Measurements from ENCODE around the gene CEP120. TPM values are rescaled to one million over a fixed set of nuclear protein-coding genes. Genes with fewer than 3 reads are reported as not detected.
"Not testable (repeated sequence)": the region's sequence is repeated elsewhere in the genome, so short reads cannot be mapped to it uniquely, and the experiment has no call there.

CEP120 gene
- total RNA-seq, 4 donors from 2014 or later = 5.0 to 21.4 (median 9.1) TPM

- no peak for DNase-seq (ENCODE audit: low spot score in 2 of 2)
- intact Hi-C loops (cut with DNase I; ENCODE audit: low total_unique reads) = no loop called here
- no peak for TF ChIP-seq CTCF (IDR thresholded peaks at IDR 0.05)
- TF ChIP-seq POLR2A (IDR thresholded peaks at IDR 0.05) = no peak
- H3K4me3 ChIP-seq (ENCODE audit: low read depth, poor library complexity, severe bottlenecking) = no peak overlapping the region
These were observed 8.2 kb downstream of the CEP120 start for GRCh38 chr5:123414974-123415373.

GRCh38 chr5:123412206-123412605 lies 11.0 kb downstream of the CEP120 start:
- WGBS, 2 donors = 86 to 93% methylated on average over 3 of the region's 3 CpGs
- intact Hi-C loops (cut with DNase I; ENCODE audit: low total_unique reads) = no loop called here
- DNase-seq (ENCODE audit: low spot score in 2 of 2) = no peak

GRCh38 chr5:123401999-123402398 lies 21.2 kb downstream of the CEP120 start:
- H3K4me3 ChIP-seq (ENCODE audit: low read depth, poor library complexity, severe bottlenecking); DNase-seq (ENCODE audit: low spot score in 2 of 2); intact Hi-C loops (cut with DNase I; ENCODE audit: low total_unique reads): not testable (repeated sequence)
- WGBS, 2 donors = 94 to 95% methylated on average over 11 to 12 of the region's 12 CpGs

More at GRCh38 chr5:123412206-123412605, 11.0 kb downstream of the CEP120 start:
- no peak overlapping the region for H3K4me3 ChIP-seq (ENCODE audit: low read depth, poor library complexity, severe bottlenecking)
- TF ChIP-seq CTCF (IDR thresholded peaks at IDR 0.05) = no peak
- no peak for TF ChIP-seq POLR2A (IDR thresholded peaks at IDR 0.05)

- no peak for DNase-seq (ENCODE audit: low spot score in 2 of 2)
- TF ChIP-seq POLR2A (IDR thresholded peaks at IDR 0.05) (no peak), CTCF (IDR thresholded peaks at IDR 0.05) (no peak)
- intact Hi-C loops (cut with DNase I; ENCODE audit: low total_unique reads) = no loop called here
- H3K4me3 ChIP-seq (ENCODE audit: low read depth, poor library complexity, severe bottlenecking) = no peak overlapping the region
- WGBS, 2 donors = 95 to 99% methylated on average over 10 to 15 of the region's 15 CpGs
These were observed 21.9 kb downstream of the CEP120 start for GRCh38 chr5:123401320-123401719.

- intact Hi-C loops (cut with DNase I; ENCODE audit: low total_unique reads); DNase-seq (ENCODE audit: low spot score in 2 of 2): not testable (repeated sequence)
- 95% methylated on average over 21 to 22 of the region's 23 CpGs for WGBS, 2 donors
These were observed 22.3 kb downstream of the CEP120 start for GRCh38 chr5:123400870-123401291.

GRCh38 chr5:123398058-123398733 lies 25.0 kb downstream of the CEP120 start:
- 97 to 100% methylated on average over 1 of the region's 1 CpG for WGBS, 2 donors
- H3K4me3 ChIP-seq (ENCODE audit: low read depth, poor library complexity, severe bottlenecking) = no peak overlapping the region
- DNase-seq (ENCODE audit: low spot score in 2 of 2) = no peak
- intact Hi-C loops (cut with DNase I; ENCODE audit: low total_unique reads) = no loop called here
- TF ChIP-seq POLR2A (IDR thresholded peaks at IDR 0.05) (no peak), CTCF (IDR thresholded peaks at IDR 0.05) (no peak)

More at GRCh38 chr5:123400870-123401291, 22.3 kb downstream of the CEP120 start:
- not testable (repeated sequence) for H3K4me3 ChIP-seq (ENCODE audit: low read depth, poor library complexity, severe bottlenecking)

DNA sequence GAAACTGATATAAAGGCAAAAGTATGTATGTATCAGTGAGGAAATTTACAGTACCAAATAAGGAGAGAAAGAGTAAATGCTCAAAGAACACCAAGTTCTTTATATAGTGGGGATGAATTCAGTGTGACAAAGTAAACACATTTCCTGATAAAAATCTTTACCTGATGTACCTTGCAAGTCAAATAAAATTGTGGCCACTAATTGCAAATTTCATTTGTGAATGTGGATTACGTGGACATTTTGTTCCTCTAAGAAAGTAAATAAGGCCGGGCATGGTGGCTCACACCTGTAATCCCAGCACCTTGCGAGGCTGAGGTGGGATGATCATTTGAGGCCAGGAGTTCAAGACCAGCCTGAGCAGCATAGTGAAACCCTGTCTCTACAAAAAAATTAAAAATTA lies 25.7 kb downstream of the CEP120 start:
- TF ChIP-seq POLR2A (IDR thresholded peaks at IDR 0.05) = no peak
- TF ChIP-seq CTCF (IDR thresholded peaks at IDR 0.05) = no peak
- no peak overlapping the region for H3K4me3 ChIP-seq (ENCODE audit: low read depth, poor library complexity, severe bottlenecking)
- DNase-seq (ENCODE audit: low spot score in 2 of 2) = no peak
- intact Hi-C loops (cut with DNase I; ENCODE audit: low total_unique reads) = no loop called here
- WGBS, 2 donors = 93 to 100% methylated on average over 3 of the region's 3 CpGs

Data from lower leg skin (tissue), 4 donors.